ENCODE measurements around the gene RALBP1. TPM values are rescaled to one million over a fixed set of nuclear protein-coding genes. Genes with fewer than 3 reads are reported as not detected.

The RALBP1 gene
- total and polyA plus RNA-seq, 4 donors = 15.6 to 34.8 (median 21.0) TPM

- Histone ChIP-seq H3K27me3 (ENCODE audit: control insufficient read depth in 4 of 4, insufficient read depth in 4 of 4, low read length in 3 of 4) (no peaks in the 10 kb centered on the region), H3K36me3 (ENCODE audit: control insufficient read depth in 4 of 4, insufficient read depth in 3 of 4, low read depth in 1 of 4, low read length in 3 of 4) (no peaks in the 10 kb centered on the region), H3K27ac (ENCODE audit: low read depth in 1 of 2, low read length in 2 of 2) (no peak overlapping the region), H3K9me3 (ENCODE audit: control insufficient read depth in 4 of 4, low read length in 3 of 4) (peaks cover 0 to 9% (median 5%) of the 10 kb centered on the region in 4 donors), H3K4me3 (ENCODE audit: low read depth in 1 of 3, low read length in 3 of 3) (no peak overlapping the region), H3K9ac (ENCODE audit: low read depth in 1 of 2, low read length in 2 of 2) (no peak overlapping the region), H3K4me1 (ENCODE audit: control insufficient read depth in 4 of 4, insufficient read depth in 4 of 4, low read length in 3 of 4) (no peaks in the 10 kb centered on the region)
- TF ChIP-seq SP1 (IDR thresholded peaks at IDR 0.05) (no peak), EGR1 (IDR thresholded peaks at IDR 0.05; ENCODE audit: low read depth in 2 of 2) (no peak), RXRA (IDR thresholded peaks at IDR 0.05) (no peak), HNF4A (conservative IDR thresholded peaks at IDR 0.05) (no peak), TAF1 (conservative IDR thresholded peaks at IDR 0.05) (no peak), HNF4G (IDR thresholded peaks at IDR 0.05) (no peak)
- TF ChIP-seq, protein P1, sequence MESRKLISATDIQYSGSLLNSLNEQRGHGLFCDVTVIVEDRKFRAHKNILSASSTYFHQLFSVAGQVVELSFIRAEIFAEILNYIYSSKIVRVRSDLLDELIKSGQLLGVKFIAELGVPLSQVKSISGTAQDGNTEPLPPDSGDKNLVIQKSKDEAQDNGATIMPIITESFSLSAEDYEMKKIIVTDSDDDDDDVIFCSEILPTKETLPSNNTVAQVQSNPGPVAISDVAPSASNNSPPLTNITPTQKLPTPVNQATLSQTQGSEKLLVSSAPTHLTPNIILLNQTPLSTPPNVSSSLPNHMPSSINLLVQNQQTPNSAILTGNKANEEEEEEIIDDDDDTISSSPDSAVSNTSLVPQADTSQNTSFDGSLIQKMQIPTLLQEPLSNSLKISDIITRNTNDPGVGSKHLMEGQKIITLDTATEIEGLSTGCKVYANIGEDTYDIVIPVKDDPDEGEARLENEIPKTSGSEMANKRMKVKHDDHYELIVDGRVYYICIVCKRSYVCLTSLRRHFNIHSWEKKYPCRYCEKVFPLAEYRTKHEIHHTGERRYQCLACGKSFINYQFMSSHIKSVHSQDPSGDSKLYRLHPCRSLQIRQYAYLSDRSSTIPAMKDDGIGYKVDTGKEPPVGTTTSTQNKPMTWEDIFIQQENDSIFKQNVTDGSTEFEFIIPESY (IDR thresholded peaks at IDR 0.05) = no peak
- TF ChIP-seq, protein P2, sequence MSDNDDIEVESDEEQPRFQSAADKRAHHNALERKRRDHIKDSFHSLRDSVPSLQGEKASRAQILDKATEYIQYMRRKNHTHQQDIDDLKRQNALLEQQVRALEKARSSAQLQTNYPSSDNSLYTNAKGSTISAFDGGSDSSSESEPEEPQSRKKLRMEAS (IDR thresholded peaks at IDR 0.05) = no peak
- DNase-seq (ENCODE audit: low spot score) = no peak
- 68% methylated on average over 5 of the region's 5 CpGs for WGBS
Measured at GRCh38 chr18:9454061-9454703, 21.1 kb upstream of the RALBP1 start.

- no peak for TF ChIP-seq HNF4A (conservative IDR thresholded peaks at IDR 0.05)
- TF ChIP-seq RAD21 (IDR thresholded peaks at IDR 0.05) = no peak
- no peak for TF ChIP-seq SP1 (IDR thresholded peaks at IDR 0.05)
- no peak for TF ChIP-seq EGR1 (IDR thresholded peaks at IDR 0.05; ENCODE audit: low read depth in 2 of 2)
- no peak for TF ChIP-seq HNF4G (IDR thresholded peaks at IDR 0.05)
- no peak for TF ChIP-seq REST (IDR thresholded peaks at IDR 0.05)
- TF ChIP-seq, protein P2 (IDR thresholded peaks at IDR 0.05) = no peak
- TF ChIP-seq, protein P1 (IDR thresholded peaks at IDR 0.05) = no peak
- no peak for TF ChIP-seq ATF3 (IDR thresholded peaks at IDR 0.05)
- no peak for TF ChIP-seq FOXA2 (IDR thresholded peaks at IDR 0.05)
- no peak for TF ChIP-seq CTCF (IDR thresholded peaks at IDR 0.05; ENCODE audit: low read depth, low read length, missing input control)
- TF ChIP-seq NR2F2 (IDR thresholded peaks at IDR 0.05) = no peak
- TF ChIP-seq FOXA1 (IDR thresholded peaks at IDR 0.05) = no peak
- TF ChIP-seq TAF1 (conservative IDR thresholded peaks at IDR 0.05) = no peak
- no peak for TF ChIP-seq RXRA (IDR thresholded peaks at IDR 0.05)
- Histone ChIP-seq H3K9ac (ENCODE audit: low read depth in 1 of 2, low read length in 2 of 2) (no peak overlapping the region), H3K4me3 (ENCODE audit: low read depth in 1 of 3, low read length in 3 of 3) (no peak overlapping the region), H3K9me3 (ENCODE audit: control insufficient read depth in 4 of 4, low read length in 3 of 4) (peaks cover 0 to 9% (median 5%) of the 10 kb centered on the region in 4 donors), H3K27me3 (ENCODE audit: control insufficient read depth in 4 of 4, insufficient read depth in 4 of 4, low read length in 3 of 4) (no peaks in the 10 kb centered on the region), H3K36me3 (ENCODE audit: control insufficient read depth in 4 of 4, insufficient read depth in 3 of 4, low read depth in 1 of 4, low read length in 3 of 4) (no peaks in the 10 kb centered on the region), H3K4me1 (ENCODE audit: control insufficient read depth in 4 of 4, insufficient read depth in 4 of 4, low read length in 3 of 4) (no peaks in the 10 kb centered on the region), H3K27ac (ENCODE audit: low read depth in 1 of 2, low read length in 2 of 2) (no peak overlapping the region)
- DNase-seq (ENCODE audit: low spot score) = no peak
- 84% methylated on average over 3 of the region's 3 CpGs for WGBS
Measured at GRCh38 chr18:9455718-9456511, 19.4 kb upstream of the RALBP1 start.
